ENCODE measurements around the gene OMP.

- no peak for TF ChIP-seq CTCF (IDR thresholded peaks at IDR 0.05)
- no peak for TF ChIP-seq ZFX (IDR thresholded peaks at IDR 0.05; ENCODE audit: borderline replicate concordance)
Measured at GRCh38 chr11:77058900-77059299, 43.7 kb upstream of the OMP start.

Measured in 22Rv1 (cell line).